Activated naive CD8-positive, alpha-beta T cell (primary cell): ENCODE results near the gene ADAT3.
A peak's percentile ranks its signal among the peaks of the same experiment; 100 is the strongest.

Experiments
- H3K27ac Mint-ChIP-seq: one replicate; pipeline ENCODE4 v1.8.0; 2021; ENCODE audit warnings: mixed read lengths
- H3K27me3 Mint-ChIP-seq: one replicate; pipeline ENCODE4 v1.8.0; 2021; ENCODE audit warnings: mixed read lengths
- H3K36me3 Mint-ChIP-seq: one replicate; pipeline ENCODE4 v1.8.0; 2021; ENCODE audit warnings: mixed read lengths
- H3K4me1 Mint-ChIP-seq: one replicate; pipeline ENCODE4 v1.8.0; 2021; ENCODE audit warnings: low read depth, mixed read lengths
- H3K4me3 Mint-ChIP-seq: one replicate; pipeline ENCODE4 v1.8.0; 2021; ENCODE audit warnings: mild to moderate bottlenecking, mixed read lengths
- H3K9me3 Mint-ChIP-seq: one replicate; pipeline ENCODE4 v1.8.0; 2021; ENCODE audit warnings: low read depth, mixed read lengths

ADAT3 gene

GRCh38 chr19:1929021-1929742 is 24.0 kb downstream of the ADAT3 start:
- Mint-ChIP-seq H3K4me1 (peaks cover 10% of the 10 kb centered on the region), H3K27me3 (no peaks in the 10 kb centered on the region), H3K4me3 (peak overlapping the region; percentile 82), H3K36me3 (no peaks in the 10 kb centered on the region), H3K9me3 (no peaks in the 10 kb centered on the region), H3K27ac (no peak overlapping the region)

- Mint-ChIP-seq H3K9me3 (no peaks in the 10 kb centered on the region), H3K27me3 (no peaks in the 10 kb centered on the region), H3K27ac (no peak overlapping the region), H3K36me3 (no peaks in the 10 kb centered on the region), H3K4me3 (no peak overlapping the region), H3K4me1 (peaks cover 13% of the 10 kb centered on the region)
These were observed 26.2 kb downstream of the ADAT3 start for GRCh38 chr19:1931445-1931844.

- Mint-ChIP-seq H3K4me1 (peaks cover 16% of the 10 kb centered on the region), H3K36me3 (no peaks in the 10 kb centered on the region), H3K4me3 (no peak overlapping the region), H3K9me3 (no peaks in the 10 kb centered on the region), H3K27ac (no peak overlapping the region), H3K27me3 (no peaks in the 10 kb centered on the region)
These were observed 27.2 kb downstream of the ADAT3 start for GRCh38 chr19:1932395-1932794.

GRCh38 chr19:1933244-1933643 is 28.0 kb downstream of the ADAT3 start:
- Mint-ChIP-seq H3K4me3 (no peak overlapping the region), H3K36me3 (no peaks in the 10 kb centered on the region), H3K27me3 (no peaks in the 10 kb centered on the region), H3K4me1 (peaks cover 15% of the 10 kb centered on the region), H3K27ac (no peak overlapping the region), H3K9me3 (no peaks in the 10 kb centered on the region)

- Mint-ChIP-seq H3K4me3 (no peak overlapping the region), H3K27me3 (no peaks in the 10 kb centered on the region), H3K9me3 (no peaks in the 10 kb centered on the region), H3K4me1 (peaks cover 15% of the 10 kb centered on the region), H3K27ac (no peak overlapping the region), H3K36me3 (no peaks in the 10 kb centered on the region)
These were observed 28.7 kb downstream of the ADAT3 start for GRCh38 chr19:1933942-1934341.

GRCh38 chr19:1935484-1936208 is 30.4 kb downstream of the ADAT3 start:
- no peaks in the 10 kb centered on the region for H3K9me3 Mint-ChIP-seq
- H3K27ac Mint-ChIP-seq: no peak overlapping the region
- no peak overlapping the region for H3K4me3 Mint-ChIP-seq
- H3K27me3 Mint-ChIP-seq: no peaks in the 10 kb centered on the region
- H3K4me1 Mint-ChIP-seq: peaks cover 19% of the 10 kb centered on the region
- no peaks in the 10 kb centered on the region for H3K36me3 Mint-ChIP-seq

GRCh38 chr19:1936430-1936829 is 31.2 kb downstream of the ADAT3 start:
- Mint-ChIP-seq H3K9me3 (no peaks in the 10 kb centered on the region), H3K36me3 (no peaks in the 10 kb centered on the region), H3K27me3 (no peaks in the 10 kb centered on the region), H3K4me1 (peaks cover 19% of the 10 kb centered on the region), H3K4me3 (no peak overlapping the region), H3K27ac (peak overlapping the region; percentile 7)

GRCh38 chr19:1936916-1937610 is 31.9 kb downstream of the ADAT3 start:
- Mint-ChIP-seq H3K9me3 (no peaks in the 10 kb centered on the region), H3K27ac (no peak overlapping the region), H3K4me3 (no peak overlapping the region), H3K4me1 (peaks cover 19% of the 10 kb centered on the region), H3K27me3 (no peaks in the 10 kb centered on the region), H3K36me3 (no peaks in the 10 kb centered on the region)

GRCh38 chr19:1938071-1938470 is 32.9 kb downstream of the ADAT3 start:
- H3K27ac Mint-ChIP-seq: no peak overlapping the region
- no peak overlapping the region for H3K4me3 Mint-ChIP-seq
- no peaks in the 10 kb centered on the region for H3K27me3 Mint-ChIP-seq
- peaks cover 23% of the 10 kb centered on the region for H3K4me1 Mint-ChIP-seq
- no peaks in the 10 kb centered on the region for H3K36me3 Mint-ChIP-seq
- no peaks in the 10 kb centered on the region for H3K9me3 Mint-ChIP-seq

GRCh38 chr19:1941146-1942077 is 36.2 kb downstream of the ADAT3 start, which contains the start of gene CSNK1G2:
Gene CSNK1G2 (plus strand): TSS chr19:1941172. CDS start chr19:1969773, 28,601 bp downstream.
- Mint-ChIP-seq H3K36me3 (no peaks in the 10 kb centered on the region), H3K9me3 (no peaks in the 10 kb centered on the region), H3K27me3 (no peaks in the 10 kb centered on the region), H3K4me1 (peaks cover 33% of the 10 kb centered on the region), H3K4me3 (peak within 1 kb of the TSS; percentile 92), H3K27ac (peak within 1 kb of the TSS; percentile 93)

GRCh38 chr19:1942078-1942933 is 37.1 kb downstream of the ADAT3 start:
- peak overlapping the region; percentile 92 for H3K4me3 Mint-ChIP-seq
- no peaks in the 10 kb centered on the region for H3K27me3 Mint-ChIP-seq

GRCh38 chr19:1942934-1943555 is 37.8 kb downstream of the ADAT3 start:
- peak overlapping the region; percentile 92 for H3K4me3 Mint-ChIP-seq
- H3K9me3 Mint-ChIP-seq: no peaks in the 10 kb centered on the region
- no peaks in the 10 kb centered on the region for H3K27me3 Mint-ChIP-seq
- peaks cover 32% of the 10 kb centered on the region for H3K4me1 Mint-ChIP-seq
- peak overlapping the region; percentile 93 for H3K27ac Mint-ChIP-seq
- no peaks in the 10 kb centered on the region for H3K36me3 Mint-ChIP-seq

More at GRCh38 chr19:1942078-1942933, 37.1 kb downstream of the ADAT3 start:
- peak overlapping the region; percentile 93 for H3K27ac Mint-ChIP-seq
- H3K9me3 Mint-ChIP-seq: no peaks in the 10 kb centered on the region
- H3K4me1 Mint-ChIP-seq: peaks cover 33% of the 10 kb centered on the region
- no peaks in the 10 kb centered on the region for H3K36me3 Mint-ChIP-seq

- no peaks in the 10 kb centered on the region for H3K9me3 Mint-ChIP-seq
- peak overlapping the region; percentile 93 for H3K27ac Mint-ChIP-seq
- peaks cover 33% of the 10 kb centered on the region for H3K4me1 Mint-ChIP-seq
- H3K4me3 Mint-ChIP-seq: peak overlapping the region; percentile 92
- no peaks in the 10 kb centered on the region for H3K27me3 Mint-ChIP-seq
- H3K36me3 Mint-ChIP-seq: no peaks in the 10 kb centered on the region
These were observed 38.5 kb downstream of the ADAT3 start for GRCh38 chr19:1943661-1944087.
